ENCODE data around the gene CADM1. TPM values are rescaled to one million over a fixed set of nuclear protein-coding genes. Genes with fewer than 3 reads are reported as not detected.

The CADM1 gene
- total and polyA plus RNA-seq, 2 donors (not counting 3 experiments of a cell fraction or from before 2014, with no cell fraction given), result 0.52 to 2.6 TPM

DNA sequence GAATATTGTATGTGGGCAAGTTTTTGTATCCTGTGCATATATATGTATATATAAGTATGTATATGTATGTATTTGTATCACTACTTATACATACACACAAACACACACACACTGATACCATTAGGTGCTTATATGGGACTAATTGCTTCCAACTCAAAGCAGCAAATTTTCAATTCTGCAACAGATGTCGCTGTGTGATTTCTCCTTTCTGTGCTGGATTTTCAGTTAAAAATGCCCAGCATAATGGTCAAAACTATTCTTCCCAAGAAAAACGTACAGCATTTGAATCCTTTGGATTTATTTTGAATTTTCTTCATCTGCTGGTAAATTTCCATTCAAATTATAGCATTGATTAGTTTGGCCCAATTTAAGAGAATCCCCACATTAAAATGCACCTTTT, 4.3 kb downstream of the CADM1 start:
- CTCF ChIA-PET, result no interaction called here

More for the DNA sequence above, 4.3 kb downstream of the CADM1 start:
- POLR2A ChIA-PET, result no interaction called here
- no peaks in the 10 kb centered on the region for H3K79me2 ChIP-seq (ENCODE audit: control insufficient read depth, insufficient read depth, low read length)
- no peak overlapping the region for H3K27ac ChIP-seq (ENCODE audit: insufficient read depth, low read depth, low read length)
- no peak overlapping the region for H3K4me2 ChIP-seq (ENCODE audit: insufficient read depth, low read length)
- no peak overlapping the region for H3K4me3 ChIP-seq (replicated peaks in 1 of 3; ENCODE audit: insufficient read depth in 1 of 3, low read depth in 1 of 3, low read length in 3 of 3)
- no peak overlapping the region for H3K9ac ChIP-seq (replicated peaks; ENCODE audit: extremely low read depth, insufficient read depth, low read length)
- dilution Hi-C loops (cut with MboI; ENCODE audit: extremely low pct_ligation_motif_present, low sequenced_read_pairs), result no loop called here
- TF ChIP-seq POLR2AphosphoS5 (IDR thresholded peaks at IDR 0.05; ENCODE audit: insufficient read depth, low read depth, low read length) (no peak), EZH2 (IDR thresholded peaks at IDR 0.05; ENCODE audit: borderline replicate concordance, low read depth, low read length, severe bottlenecking) (no peak), GATA2 (IDR thresholded peaks at IDR 0.05; ENCODE audit: insufficient read depth, insufficient read length, low read depth, low read length) (no peak), MYC (IDR thresholded peaks at IDR 0.05; ENCODE audit: low read depth, low read length) (no peak), CTCF (IDR thresholded peaks at IDR 0.05; ENCODE audit: extremely low read depth in 1 of 2, insufficient read depth in 1 of 2, low read depth in 1 of 2, low read length in 2 of 2) (no peak)
- BruUV-seq (replicated peaks), result no TSS peak
- DNase-seq (ENCODE audit: low read depth, low spot score), result no peak
- no peaks in the 10 kb centered on the region for H3K9me1 ChIP-seq (replicated peaks; ENCODE audit: control insufficient read depth, extremely low read depth, insufficient read depth, low read length)
- peaks cover 16 to 32% of the 10 kb centered on the region in 2 experiments for H3K27me3 ChIP-seq (ENCODE audit: control insufficient read depth in 2 of 2, insufficient read depth in 2 of 2, low read length in 2 of 2)
- peaks cover 9% of the 10 kb centered on the region for H3K4me1 ChIP-seq (ENCODE audit: control insufficient read depth, extremely low read depth, insufficient read depth, low read length)
- no peaks in the 10 kb centered on the region for H3K36me3 ChIP-seq (ENCODE audit: control insufficient read depth in 2 of 2, extremely low read depth in 1 of 2, insufficient read depth in 2 of 2, low read length in 2 of 2)
- no peak for FAIRE-seq
- H2AFZ ChIP-seq (ENCODE audit: low read depth, low read length), result no peak overlapping the region
- no peaks in the 10 kb centered on the region for H3K9me3 ChIP-seq (replicated peaks; ENCODE audit: control insufficient read depth, insufficient read depth, low read length)
- intact Hi-C loops (cut with micrococcal nuclease), result loop anchor here (10.0 kb wide), 1 partner anchor 1215 kb away; no protein-coding TSS in a partner anchor
- H4K20me1 ChIP-seq (replicated peaks; ENCODE audit: control insufficient read depth, extremely low read depth, insufficient read depth, low read length), result no peaks in the 10 kb centered on the region
